GM23248 (cell line): ENCODE results near the gene ARCN1.

Source experiments
- EZH2 ChIP-seq: fragments of 200-600 bp; sonication (generic); IDR thresholded peaks from 2 replicates; pipeline ENCODE4 v1.6.1; 2018; ENCODE audit warnings: antibody characterized with exemption, mild to moderate bottlenecking; ENCODE audit not compliant: insufficient read depth, poor library complexity, severe bottlenecking
- EZH2phosphoT487 ChIP-seq: fragments of 200-600 bp; sonication (generic); IDR thresholded peaks from 2 replicates; pipeline ENCODE4 v1.6.1; 2018; ENCODE audit warnings: antibody characterized with exemption, moderate library complexity, mild to moderate bottlenecking, low read depth; ENCODE audit not compliant: insufficient read depth

DNA sequence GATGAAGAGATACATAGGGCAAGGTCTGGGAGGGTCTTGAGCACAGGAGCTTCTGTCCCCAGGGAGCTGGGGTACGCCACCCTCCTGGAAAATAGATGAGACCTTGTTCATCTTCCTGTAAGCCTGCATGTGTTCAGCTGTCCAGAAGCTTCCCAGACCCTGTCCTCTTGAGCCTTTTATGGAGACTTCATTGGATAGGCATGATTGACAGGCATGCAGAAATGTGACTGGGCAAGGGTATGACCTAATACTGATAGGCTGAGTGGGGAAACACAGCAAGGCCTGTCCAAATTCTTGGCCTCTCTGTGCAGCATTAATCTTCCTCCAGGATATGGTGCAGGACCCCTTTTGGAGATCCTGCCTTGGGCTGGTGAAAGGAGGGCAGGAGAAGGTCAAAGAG is 15.7 kb downstream of the ARCN1 start:
- TF ChIP-seq EZH2phosphoT487 (no peak), EZH2 (no peak)
